CD4-positive, alpha-beta T cell treated with Interleukin-17A for 1 hour (primary cell): ENCODE measurements around the gene SLC29A2.
A peak's percentile ranks its signal among the peaks of the same experiment; 100 is the strongest.

Source experiments
- DNase-seq: peaks from one replicate; pipeline ENCODE4 v3.0.0-alpha.2; 2020

The SLC29A2 gene

DNA sequence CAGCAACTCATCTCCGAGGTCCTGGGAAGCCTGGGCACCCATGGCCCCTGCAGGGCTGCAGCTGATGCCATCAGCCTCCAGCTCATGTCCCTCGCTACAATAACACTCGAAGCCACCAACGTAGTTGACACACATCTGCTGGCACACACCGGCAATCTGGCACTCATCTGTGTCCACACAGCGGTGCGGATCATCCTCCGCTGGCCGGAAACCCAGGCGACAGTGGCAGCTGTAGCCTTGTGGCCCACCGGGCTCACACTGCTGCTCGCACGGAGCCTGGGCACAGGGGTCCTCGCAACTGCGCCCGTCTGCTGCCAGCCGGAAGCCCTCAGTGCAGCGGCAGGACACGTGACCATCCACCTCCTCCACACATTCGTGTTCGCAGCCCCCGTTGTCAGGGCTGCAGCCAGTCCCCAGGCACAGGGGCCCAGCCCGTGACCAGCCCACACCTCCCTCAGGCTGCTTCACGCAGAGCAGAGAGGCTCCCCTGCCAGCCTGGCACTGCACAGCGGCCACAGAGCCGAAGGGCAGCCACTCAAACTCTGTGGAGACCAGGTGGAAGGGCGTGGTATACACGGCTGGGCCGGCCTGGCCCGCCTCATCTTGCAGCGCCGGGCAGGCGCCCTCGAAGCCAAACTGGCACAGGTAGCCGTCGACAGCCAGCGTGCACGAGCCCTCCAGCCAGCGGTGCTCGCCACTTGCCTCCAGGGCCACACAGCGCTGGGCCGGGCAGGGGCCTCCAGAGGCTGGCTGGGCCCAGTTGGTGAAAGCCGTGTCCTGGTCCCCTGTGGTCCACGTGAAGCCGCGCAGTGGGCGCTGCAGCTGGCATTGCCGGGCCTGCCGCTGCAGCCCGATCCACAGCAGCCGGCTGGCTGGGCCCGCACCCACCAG lies 55.4 kb downstream of the SLC29A2 start:
- no peak for DNase-seq

DNA sequence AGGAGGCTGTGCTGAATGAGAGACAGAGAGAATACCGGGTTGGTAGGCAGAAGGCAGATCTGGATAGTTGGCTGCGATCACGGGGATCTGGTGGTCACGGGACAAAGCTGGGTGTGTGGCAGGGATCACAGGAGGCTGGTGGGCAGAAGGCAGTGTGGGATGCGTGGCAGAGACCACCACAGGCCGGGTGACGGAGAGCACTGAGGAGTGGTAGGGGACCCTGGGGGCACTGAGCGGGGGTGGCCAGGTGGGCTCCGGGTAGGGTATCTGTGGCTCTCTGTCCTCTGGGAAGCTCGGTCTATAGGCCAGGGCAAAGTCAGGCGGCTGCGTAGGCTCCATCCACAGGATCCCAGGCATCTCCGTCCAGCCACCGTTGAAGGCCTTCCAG lies 56.1 kb downstream of the SLC29A2 start:
- no peak for DNase-seq

DNA sequence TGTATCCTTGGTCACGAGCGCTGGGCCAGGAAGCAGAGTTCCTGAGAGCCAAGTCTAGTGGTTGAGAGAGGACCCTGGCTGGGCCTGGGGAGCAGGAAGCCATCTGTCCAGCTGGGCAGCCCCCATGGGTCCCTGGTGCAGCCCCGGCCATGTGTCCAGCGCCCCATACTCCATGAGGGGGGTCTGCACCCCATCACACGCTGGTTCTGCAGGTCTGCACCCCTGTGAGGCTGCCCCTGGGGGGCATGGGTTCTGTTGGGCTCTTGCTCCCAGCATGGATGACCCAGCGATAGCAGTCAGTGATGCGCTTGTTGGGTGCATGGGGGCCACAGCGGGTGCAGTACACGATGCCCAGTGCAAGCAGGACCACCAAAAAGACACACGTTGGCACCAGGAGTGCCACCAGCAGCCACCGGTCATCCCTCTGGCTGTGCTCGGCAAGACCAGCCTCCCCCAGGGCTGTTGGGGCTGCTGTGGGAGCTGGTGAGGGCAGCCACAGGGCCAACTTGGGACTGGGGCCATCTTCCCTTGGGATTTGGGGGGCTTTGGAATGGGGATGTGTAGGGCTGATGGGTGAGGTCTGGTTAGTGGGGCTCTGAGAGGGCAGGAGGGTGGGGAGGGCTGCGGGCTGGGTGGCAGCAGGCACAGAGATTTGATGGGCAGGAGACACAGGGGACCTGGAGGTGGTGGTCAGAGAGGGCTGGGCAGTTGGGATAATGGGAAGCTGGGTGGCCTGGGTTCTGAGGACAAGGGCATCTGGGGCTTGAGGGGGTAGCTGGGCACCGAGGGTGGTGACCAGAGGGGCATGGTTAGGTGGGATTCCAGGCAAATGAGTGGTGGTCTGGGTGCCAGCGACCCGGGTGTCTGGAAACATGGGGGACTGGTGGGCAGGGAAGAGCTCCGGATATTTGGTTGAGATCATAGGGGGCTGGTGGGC lies 56.7 kb downstream of the SLC29A2 start:
- DNase-seq, result no peak

DNA sequence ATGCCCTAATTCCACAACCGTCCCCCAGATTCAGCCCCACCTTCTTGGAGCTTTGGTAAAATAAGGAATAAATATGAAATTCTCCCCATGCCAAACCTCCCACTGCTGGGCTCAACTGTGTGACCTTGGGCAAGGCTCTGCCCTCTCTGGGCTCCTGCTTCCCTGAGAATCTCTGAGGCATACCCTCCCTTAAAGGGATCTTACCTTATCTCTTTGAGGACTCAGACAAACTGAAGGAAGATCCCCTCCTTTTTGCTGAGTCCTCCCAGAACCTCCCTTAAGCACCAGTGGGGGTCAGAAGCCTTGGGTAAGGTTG lies 57.4 kb downstream of the SLC29A2 start:
- no peak for DNase-seq

DNA sequence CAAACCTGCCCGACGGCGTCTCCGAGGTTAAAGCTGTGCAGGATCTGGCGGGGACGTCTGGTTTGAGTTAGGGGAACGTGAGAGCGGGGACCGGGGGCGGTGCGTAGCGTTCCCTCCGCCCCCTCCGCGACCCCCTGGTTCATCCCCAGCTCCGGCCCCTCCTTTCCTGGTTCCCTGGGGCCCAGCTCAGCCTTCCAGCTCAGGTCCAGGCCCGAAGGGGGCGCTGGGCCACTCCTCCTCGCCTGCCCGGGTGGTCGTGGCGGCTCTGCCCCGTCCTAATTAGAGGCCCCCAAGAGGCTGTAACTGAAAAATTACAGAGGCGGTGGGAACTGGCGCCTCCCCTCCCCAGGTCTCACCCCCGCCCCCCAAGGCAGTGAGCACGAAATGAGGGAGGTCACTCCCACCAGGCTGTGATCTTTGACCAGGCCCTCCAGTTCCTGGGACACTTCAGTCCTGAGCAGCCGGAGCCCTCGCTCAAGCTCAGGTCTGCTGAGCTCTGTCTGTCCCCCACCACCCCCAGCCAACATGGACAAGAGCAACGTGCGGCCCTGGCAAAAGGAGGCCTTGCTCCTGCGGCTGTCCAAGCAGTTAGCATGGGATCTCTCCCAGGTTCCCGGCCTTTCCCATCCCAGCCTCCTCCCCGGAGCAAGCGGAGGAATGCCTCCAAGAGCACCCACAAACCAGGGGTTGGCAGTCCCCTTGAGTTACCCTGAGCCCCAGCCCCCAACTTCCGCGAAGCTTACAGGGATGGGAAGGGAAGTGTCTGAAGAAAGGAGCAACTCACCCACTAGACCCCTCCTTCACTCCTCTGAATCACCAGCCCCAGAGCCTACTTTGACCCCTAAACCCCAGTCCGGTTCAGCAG lies 58.0 kb downstream of the SLC29A2 start:
- DNase-seq, result no peak

DNA sequence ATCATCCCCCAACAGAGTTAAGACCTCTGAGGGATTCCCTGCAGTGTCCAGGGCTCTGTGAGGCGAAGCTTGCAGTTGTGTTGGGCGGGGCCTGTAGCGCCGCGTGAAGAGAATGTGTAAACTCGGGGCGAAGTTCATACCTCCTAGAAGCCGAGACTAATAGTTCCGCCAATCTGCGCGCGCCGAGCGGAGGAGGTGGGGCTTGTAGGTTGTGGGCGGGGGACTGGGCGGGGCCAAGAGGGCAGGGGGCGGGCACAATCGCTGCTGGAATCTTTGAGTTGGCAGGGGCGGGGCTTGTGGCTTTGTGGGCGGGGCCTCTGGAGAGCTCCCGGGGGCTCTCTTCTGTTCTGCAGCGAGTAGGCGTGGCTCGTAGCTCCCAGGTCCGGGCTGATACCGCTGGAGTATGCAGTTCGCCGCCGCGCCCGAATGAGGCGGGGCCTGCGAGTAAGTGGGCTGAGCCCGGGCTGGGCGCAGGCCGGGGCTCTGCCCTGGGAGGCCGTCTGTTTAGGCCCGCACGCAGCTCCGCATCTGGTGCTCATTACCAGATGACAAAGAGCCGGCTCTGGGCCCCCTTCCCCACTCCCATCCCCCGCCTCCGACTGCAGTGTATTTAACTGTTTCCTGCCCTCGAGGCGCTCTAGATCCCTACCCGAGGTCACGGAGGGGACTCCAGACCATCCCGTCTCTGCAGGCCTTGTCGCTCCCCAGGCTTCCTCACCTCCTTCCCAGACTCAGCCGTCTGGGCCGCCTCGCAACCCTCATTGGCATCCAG lies 58.8 kb downstream of the SLC29A2 start:
- peak; percentile 99 for DNase-seq
